Measurements from ENCODE around the gene DPYSL5. TPM values are rescaled to one million over a fixed set of nuclear protein-coding genes. Genes with fewer than 3 reads are reported as not detected.

DPYSL5 gene
- total and polyA plus RNA-seq, 2 of the 13 experiments (the other 11 are each of a cell fraction or from before 2014, with no cell fraction given) = 0.15 TPM; not detected in 1

GRCh38 chr2:26940001-26940400 lies 92.1 kb downstream of the DPYSL5 start (continued):
- TF ChIP-seq MLX (CRISPR knock-in tag; IDR thresholded peaks at IDR 0.05) = no peak

- in situ Hi-C loops (cut with HindIII; ENCODE audit: extremely low pct_ligation_motif_present, low pct_unique_long_range_greater_than_20kb) = loop anchor here (5.0 kb wide), 1 partner anchor 94 kb away; the partner anchor contains the start of gene DPYSL5
- Histone ChIP-seq H3K4me2 (ENCODE audit: low read depth, low read length) (no peak overlapping the region), H3K9me3 (ENCODE audit: low read length) (no peaks in the 10 kb centered on the region), H3K4me1 (ENCODE audit: insufficient read depth, low read length) (peaks cover 15% of the 10 kb centered on the region), H3K4me3 (replicated peaks in 1 of 3; ENCODE audit: insufficient read depth in 1 of 3, low read depth in 2 of 3, low read length in 3 of 3) (no peak overlapping the region), H3K9ac (ENCODE audit: insufficient read depth, low read depth, low read length) (no peak overlapping the region), H4K20me1 (ENCODE audit: insufficient read depth, low read length) (no peaks in the 10 kb centered on the region), H3K27me3 (ENCODE audit: control insufficient read depth in 1 of 2, insufficient read depth in 2 of 2, low read length in 2 of 2) (peaks cover 5 to 56% of the 10 kb centered on the region in 2 experiments), H2AFZ (ENCODE audit: low read length) (no peak overlapping the region), H3K36me3 (replicated peaks in 1 of 2; ENCODE audit: control insufficient read depth in 1 of 2, insufficient read depth in 2 of 2, low read length in 2 of 2) (no peaks in the 10 kb centered on the region), H3K79me2 (ENCODE audit: insufficient read depth, low read length) (no peaks in the 10 kb centered on the region), H3K27ac (ENCODE audit: extremely low read length, insufficient read depth, low read length) (no peak overlapping the region)
- DNase-seq (ENCODE audit: low spot score) (no peak), ATAC-seq (no peak), FAIRE-seq (no peak)
- intact Hi-C loops (cut with micrococcal nuclease; ENCODE audit: unreplicated experiment) = no loop called here
- ChIA-PET POLR2A (no interaction called here), CTCF (ENCODE audit: low intra/inter-chr PET ratio, low total read pairs) (interaction anchor here (1.4 to 4.6 kb wide), 2 partner anchors 19 to 95 kb away, joined by 3 to 80 read pairs; partner anchors contain the start of gene DPYSL5)
- no TSS peak for BruUV-seq (replicated peaks)
- 14% methylated on average over 3 of the region's 3 CpGs for WGBS (ENCODE audit: low lambda C conversion rate)
- TF ChIP-seq ZNF891 (CRISPR knock-in tag; IDR thresholded peaks at IDR 0.05) (no peak), HNRNPLL (IDR thresholded peaks at IDR 0.05; ENCODE audit: low read depth, low read length, poor library complexity, severe bottlenecking) (no peak), ZFAT (CRISPR knock-in tag; conservative IDR thresholded peaks at IDR 0.05) (no peak), ZBTB39 (CRISPR knock-in tag; IDR thresholded peaks at IDR 0.05) (no peak), ZNF772 (CRISPR knock-in tag; IDR thresholded peaks at IDR 0.05) (no peak), MXD3 (CRISPR knock-in tag; IDR thresholded peaks at IDR 0.05) (no peak), ZZZ3 (CRISPR knock-in tag; IDR thresholded peaks at IDR 0.05; ENCODE audit: borderline replicate concordance) (no peak), EED (CRISPR knock-in tag; IDR thresholded peaks at IDR 0.05) (no peak), RFX1 (IDR thresholded peaks at IDR 0.05) (no peak), ZBTB49 (CRISPR knock-in tag; IDR thresholded peaks at IDR 0.05; ENCODE audit: borderline replicate concordance) (no peak), FOSL1 (CRISPR knock-in tag; IDR thresholded peaks at IDR 0.05; ENCODE audit: borderline replicate concordance) (no peak), MEIS2 (CRISPR knock-in tag; IDR thresholded peaks at IDR 0.05) (no peak)
Measured at GRCh38 chr2:26941486-26941885, 93.6 kb downstream of the DPYSL5 start.

Measured in HepG2 (cell line).